ENCODE data around the gene ZNF253. TPM values are rescaled to one million over a fixed set of nuclear protein-coding genes. Genes with fewer than 3 reads are reported as not detected.

The ZNF253 gene
- total and polyA plus RNA-seq, 9 of the 15 experiments (the other 6 are each of a cell fraction or from before 2014, with no cell fraction given) = 4.0 to 14.4 (median 7.5) TPM

DNA sequence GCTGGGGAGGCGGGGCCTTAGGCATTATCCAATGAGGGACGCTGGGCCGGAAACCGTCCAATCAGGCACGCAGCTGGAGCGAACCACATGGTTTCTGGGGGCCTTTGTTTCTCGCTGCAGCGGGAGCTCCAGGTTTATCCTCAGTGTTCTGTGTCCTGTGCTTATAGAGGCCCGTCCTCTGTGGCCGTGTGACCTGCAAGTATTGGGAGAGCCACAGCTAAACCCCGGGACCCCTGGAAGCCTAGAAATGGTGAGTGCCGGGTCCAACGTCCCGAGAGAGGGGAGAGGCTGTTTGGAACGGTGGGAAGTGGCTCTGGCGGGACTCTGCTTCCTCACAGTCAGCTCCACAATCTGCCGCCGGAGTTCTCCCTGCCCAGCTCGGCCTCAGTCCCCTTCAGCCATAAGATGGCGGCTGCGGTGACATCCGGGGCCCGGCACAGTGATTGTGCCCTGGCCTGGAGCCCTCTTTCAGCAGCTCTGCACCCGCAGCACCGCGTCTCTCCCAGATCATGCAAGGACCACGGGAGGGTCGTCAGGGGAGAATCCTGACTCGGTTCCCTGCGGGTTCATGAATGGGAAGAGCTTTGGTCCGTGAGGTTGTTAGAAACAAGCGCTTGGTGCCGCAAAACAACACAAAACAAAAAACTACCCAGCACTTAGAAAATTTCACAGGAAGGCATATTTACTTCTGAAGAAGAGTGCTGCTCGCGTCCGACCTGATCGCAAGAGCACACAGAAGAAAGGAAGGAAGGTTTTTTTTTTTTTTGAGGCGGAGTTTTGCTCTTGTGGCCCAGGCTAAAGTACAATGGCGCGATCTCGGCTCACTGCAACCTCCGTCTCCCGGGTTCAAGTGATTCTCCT lies at the start of gene ZNF253 (continued):
- TF ChIP-seq, protein P1, sequence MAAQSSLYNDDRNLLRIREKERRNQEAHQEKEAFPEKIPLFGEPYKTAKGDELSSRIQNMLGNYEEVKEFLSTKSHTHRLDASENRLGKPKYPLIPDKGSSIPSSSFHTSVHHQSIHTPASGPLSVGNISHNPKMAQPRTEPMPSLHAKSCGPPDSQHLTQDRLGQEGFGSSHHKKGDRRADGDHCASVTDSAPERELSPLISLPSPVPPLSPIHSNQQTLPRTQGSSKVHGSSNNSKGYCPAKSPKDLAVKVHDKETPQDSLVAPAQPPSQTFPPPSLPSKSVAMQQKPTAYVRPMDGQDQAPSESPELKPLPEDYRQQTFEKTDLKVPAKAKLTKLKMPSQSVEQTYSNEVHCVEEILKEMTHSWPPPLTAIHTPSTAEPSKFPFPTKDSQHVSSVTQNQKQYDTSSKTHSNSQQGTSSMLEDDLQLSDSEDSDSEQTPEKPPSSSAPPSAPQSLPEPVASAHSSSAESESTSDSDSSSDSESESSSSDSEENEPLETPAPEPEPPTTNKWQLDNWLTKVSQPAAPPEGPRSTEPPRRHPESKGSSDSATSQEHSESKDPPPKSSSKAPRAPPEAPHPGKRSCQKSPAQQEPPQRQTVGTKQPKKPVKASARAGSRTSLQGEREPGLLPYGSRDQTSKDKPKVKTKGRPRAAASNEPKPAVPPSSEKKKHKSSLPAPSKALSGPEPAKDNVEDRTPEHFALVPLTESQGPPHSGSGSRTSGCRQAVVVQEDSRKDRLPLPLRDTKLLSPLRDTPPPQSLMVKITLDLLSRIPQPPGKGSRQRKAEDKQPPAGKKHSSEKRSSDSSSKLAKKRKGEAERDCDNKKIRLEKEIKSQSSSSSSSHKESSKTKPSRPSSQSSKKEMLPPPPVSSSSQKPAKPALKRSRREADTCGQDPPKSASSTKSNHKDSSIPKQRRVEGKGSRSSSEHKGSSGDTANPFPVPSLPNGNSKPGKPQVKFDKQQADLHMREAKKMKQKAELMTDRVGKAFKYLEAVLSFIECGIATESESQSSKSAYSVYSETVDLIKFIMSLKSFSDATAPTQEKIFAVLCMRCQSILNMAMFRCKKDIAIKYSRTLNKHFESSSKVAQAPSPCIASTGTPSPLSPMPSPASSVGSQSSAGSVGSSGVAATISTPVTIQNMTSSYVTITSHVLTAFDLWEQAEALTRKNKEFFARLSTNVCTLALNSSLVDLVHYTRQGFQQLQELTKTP (IDR thresholded peaks at IDR 0.05; ENCODE audit: low read depth in 1 of 2, partially characterized antibody in 2 of 2) = peak in 1 of 2 experiments; percentile 25
- TF ChIP-seq ZNF316 (IDR thresholded peaks at IDR 0.05) = no peak
- no peak for TF ChIP-seq ZNF197 (CRISPR knock-in tag; IDR thresholded peaks at IDR 0.05; ENCODE audit: low read depth)
- TF ChIP-seq, protein P2, sequence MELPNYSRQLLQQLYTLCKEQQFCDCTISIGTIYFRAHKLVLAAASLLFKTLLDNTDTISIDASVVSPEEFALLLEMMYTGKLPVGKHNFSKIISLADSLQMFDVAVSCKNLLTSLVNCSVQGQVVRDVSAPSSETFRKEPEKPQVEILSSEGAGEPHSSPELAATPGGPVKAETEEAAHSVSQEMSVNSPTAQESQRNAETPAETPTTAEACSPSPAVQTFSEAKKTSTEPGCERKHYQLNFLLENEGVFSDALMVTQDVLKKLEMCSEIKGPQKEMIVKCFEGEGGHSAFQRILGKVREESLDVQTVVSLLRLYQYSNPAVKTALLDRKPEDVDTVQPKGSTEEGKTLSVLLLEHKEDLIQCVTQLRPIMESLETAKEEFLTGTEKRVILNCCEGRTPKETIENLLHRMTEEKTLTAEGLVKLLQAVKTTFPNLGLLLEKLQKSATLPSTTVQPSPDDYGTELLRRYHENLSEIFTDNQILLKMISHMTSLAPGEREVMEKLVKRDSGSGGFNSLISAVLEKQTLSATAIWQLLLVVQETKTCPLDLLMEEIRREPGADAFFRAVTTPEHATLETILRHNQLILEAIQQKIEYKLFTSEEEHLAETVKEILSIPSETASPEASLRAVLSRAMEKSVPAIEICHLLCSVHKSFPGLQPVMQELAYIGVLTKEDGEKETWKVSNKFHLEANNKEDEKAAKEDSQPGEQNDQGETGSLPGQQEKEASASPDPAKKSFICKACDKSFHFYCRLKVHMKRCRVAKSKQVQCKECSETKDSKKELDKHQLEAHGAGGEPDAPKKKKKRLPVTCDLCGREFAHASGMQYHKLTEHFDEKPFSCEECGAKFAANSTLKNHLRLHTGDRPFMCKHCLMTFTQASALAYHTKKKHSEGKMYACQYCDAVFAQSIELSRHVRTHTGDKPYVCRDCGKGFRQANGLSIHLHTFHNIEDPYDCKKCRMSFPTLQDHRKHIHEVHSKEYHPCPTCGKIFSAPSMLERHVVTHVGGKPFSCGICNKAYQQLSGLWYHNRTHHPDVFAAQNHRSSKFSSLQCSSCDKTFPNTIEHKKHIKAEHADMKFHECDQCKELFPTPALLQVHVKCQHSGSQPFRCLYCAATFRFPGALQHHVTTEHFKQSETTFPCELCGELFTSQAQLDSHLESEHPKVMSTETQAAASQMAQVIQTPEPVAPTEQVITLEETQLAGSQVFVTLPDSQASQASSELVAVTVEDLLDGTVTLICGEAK (IDR thresholded peaks at IDR 0.05) = no peak
- TF ChIP-seq, protein P2 (CRISPR knock-in tag; IDR thresholded peaks at IDR 0.05) = no peak
- TF ChIP-seq YBX1 (IDR thresholded peaks at IDR 0.05) = no peak
- TF ChIP-seq MXI1 (IDR thresholded peaks at IDR 0.05; ENCODE audit: low read depth, low read length) = no peak

Data from K562 (cell line).